ENCODE results near the gene LSM2.

Gene LSM2

DNA sequence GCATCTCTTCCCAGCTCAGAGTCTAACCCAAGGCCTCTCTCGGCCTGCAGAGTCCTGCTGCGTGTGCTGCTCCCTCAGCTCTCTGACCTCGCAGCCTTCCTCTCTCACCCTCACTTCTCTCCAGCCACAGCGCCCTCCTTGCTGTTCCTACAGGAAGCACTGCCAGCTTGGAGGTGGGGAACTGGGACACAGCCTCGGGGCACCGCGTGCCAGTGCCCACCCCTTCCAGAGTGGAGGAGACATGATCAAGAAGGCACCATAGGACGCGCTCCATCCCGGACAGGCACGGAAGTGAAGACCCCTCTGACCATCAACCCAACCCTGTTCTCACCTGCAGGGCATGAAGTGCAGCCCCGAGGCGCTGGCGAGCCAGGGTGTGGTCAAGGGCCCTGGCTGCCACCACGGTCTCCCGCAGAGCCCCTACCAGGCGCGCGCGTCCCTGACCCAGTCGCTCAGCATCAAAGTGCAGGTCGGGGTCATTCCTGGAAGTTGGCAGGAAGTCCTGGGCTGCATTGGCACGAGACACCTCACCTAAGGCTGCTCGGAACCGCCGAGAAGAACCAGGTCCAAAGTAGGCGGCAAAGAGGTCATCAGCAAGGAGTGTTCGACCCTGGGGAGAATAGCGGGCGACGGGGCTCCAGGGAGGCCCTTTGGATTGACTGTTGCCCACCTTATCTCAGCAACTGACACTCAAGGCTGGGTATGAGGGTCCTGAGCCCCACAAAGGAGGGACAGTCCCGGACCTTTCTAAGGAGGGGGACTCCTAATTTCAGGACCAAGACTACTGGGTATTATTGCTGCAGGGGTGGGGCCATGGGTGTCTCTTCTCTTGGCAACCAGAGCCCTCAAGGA lies 30.9 kb downstream of the LSM2 start:
- no peak for DNase-seq

DNA sequence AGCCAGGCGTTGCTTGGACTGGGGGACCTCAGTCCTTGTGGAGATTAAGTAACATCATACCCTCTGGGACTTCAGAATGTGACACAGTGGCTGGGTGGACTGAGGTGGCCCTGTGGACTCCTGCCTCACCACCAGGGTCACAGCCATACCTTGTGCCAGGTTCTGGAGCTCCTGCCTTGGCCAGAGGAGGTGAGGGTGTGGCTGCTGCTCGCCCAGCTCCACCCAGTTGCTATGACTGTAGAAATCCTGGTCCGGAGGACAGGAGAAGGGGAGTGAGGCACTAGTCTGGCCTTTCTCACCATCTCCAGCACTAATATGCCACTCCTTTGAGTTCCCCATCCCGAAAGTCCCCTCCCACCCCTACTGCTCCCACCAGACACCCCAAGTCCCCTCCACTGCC lies 31.6 kb downstream of the LSM2 start:
- no peak for DNase-seq

DNA sequence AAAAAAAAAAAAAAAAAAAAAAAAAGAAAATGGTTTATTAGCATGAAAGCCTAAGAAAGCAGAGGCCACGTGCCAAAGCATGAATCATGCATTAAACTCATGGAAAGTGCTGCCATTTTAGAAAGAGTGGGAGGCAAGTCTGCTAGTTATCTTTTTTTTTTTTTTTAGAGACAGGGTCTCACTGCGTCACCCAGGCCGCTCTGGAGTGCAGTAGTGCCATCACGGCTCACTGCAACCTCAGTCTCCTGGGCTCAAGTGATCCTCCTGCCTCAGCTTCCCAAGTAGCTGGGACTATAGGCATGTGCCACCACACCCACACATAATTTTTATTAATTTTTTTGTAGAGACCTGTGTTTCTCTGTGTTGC lies 34.8 kb downstream of the LSM2 start:
- DNase-seq, result no peak

DNA sequence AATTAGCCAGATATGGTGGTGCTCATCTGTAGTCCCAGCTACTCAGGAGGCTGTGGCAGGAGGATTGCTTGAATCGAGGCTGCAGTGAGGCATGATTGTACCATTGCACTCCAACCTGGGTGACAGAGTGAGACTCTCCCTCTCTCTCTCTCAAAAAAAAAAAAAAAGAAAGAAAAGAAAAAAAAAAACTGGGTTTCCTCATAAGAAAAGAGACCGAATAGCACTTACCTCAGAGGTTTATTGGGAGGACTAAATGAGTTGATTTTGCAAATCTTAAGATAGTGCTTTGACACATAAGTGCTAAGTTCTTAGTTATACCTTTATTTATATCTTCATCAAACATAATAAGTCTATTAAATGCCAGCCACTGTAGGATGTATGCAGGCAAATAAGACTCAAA lies 35.9 kb downstream of the LSM2 start:
- no peak for DNase-seq

DNA sequence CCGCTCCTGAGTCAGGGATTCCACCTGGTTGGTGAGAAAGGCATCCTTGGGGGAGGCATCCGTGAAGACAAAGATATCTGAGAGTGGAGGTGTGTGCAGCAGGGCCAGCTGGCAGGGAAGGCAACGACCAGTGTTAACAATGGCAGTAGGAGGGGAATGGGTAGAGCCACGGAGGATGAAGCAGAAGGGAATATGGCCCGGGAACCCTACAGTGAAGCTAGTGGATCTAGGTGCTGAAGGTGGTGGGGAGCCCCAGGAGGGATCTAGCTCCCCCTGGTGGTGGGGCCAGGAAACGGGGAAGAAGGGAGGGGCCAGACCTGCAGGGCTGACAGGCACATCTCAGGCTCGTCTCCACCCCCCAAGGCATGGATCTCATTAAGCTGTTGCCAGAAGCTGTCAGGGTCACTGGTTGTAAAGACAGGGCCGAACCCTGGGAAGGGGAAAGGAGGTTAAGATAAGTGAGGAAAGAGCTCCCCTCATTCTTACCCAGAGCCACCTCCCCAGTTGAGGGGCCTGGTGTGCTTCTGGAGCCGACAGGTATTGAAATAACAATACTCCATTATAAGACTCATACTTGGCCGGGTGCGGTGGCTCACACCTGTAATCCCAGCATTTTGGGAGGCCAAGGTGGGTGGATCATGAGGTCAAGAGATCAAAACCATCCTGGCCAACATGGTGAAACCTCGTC lies 36.9 kb downstream of the LSM2 start:
- peak; percentile 81 for DNase-seq

DNA sequence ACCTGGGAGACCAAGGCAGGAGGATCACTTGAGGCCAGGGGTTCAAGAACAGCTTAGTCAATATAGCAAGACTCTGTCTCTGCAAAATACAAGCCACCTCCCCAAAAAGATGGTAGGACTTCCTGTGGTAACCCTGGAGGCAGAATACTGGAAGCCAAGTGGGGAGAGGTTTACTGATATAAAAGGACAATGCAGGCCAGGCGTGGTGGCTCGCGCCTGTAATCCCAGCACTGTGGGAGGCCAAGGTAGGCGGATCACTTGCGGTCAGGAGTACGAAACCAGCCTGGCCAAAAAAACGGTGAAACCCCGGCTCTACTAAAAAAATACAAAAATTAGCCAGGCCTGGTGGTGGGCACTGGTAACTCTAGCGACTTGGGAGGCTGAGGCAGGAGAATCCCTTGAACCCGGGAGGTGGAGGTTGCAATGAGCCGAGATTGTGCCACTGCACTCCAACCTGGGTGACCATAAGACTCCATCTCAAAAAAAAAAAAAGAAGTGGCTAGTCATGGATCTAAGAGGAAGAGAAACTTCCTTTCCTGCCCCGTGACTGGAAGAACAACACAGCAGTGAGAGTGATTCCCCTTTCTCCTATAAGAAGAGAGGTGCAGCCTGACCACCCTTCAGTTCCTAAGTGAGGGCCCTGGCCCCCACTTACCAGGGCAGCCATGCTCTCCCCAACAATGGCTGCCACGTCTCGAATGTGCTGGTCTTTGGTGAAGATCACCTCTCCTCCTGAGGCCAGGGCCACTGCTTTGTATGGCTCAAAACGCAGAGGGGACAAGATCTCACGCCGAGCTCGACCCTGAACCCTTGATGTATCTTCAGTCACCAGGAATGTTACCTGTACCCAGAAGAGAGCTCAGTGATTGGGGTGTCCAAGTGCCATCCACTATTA lies 38.2 kb downstream of the LSM2 start:
- DNase-seq, result no peak

DNA sequence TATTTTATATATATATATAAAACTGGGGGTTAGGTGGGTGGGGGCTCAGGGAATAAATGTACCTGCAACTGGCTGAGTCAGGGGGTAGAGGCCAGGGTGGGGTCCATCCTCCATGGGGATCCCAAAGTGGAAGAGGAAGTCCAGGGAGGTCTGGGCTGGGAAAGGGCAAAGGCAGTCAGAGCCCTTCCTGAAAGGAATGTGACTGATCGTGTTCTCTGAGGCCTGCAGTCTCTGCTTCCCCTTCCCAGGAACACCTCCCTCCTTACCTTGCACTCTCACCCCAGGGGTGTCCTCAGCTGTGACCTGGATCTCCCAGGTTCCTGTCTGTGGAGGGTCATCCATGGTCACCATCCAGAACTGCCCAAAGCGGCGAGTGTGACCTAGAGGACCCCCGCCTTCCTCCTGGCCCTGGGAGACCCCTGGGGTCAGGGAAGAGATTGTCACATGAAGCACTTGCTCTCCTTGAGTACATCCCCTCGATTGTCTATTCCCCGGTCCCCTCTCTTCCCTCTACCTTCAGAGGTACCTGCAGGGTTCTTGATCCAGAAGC lies 39.6 kb downstream of the LSM2 start:
- no peak for DNase-seq

DNA sequence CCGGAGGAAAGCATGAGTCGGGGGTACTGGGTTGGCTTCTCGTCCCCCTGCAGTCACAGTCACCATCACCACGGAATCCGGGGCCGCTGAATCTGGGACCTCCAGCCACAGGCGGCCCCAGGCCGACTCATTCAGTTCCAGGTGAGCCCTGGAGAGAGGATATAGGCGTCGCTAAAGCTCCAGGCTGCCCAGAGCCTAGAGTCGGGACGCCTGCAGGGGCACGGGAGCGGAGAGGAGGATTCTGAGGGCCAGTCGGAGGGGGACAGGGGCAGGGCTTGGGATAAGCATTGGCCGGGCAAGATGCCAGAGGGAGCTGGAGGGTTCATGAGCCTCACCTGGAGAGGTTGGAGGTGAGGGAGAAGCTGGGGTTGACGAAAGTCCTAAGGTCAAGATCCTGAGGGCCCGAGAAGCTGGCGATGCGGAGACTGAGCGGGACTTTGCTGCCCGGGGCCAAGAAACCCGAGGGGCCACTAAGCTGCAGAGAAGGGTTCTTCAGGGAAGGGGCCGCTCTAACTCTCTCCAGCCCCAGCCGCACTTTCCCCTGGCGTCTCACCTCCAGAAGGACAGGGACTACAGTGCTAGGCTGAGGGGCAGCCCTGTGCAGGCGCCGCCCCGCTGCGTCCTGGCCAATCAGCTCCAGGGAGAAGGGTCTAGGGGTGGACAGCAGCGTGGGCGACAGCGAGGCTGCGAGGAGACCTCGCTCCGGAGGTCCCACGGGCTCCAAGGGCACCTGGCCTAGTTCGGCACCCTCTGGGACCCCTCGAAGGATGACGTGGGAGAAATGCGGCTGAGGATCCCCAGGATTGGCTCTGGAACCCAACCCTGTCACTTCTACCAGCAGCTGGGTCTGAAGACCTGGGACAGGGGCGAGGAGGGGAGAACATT lies 40.6 kb downstream of the LSM2 start:
- DNase-seq, result no peak

DNA sequence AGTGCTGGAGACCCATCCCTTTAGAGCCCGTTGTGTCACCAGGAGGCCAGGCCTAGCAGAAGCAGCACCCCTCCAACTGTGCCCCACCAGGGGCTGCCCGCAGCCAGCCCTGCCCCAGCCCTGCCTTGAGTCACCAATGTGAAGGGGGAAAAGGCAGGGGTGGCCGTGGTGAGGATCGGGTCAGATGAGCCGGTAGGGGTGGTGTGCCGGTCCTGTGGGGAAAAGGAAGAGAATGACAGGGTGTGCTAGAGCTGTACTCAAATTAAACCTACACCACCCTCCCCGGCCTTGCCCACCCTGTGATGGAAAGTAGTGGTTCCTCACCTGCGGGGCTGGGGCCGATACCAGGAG lies 41.2 kb downstream of the LSM2 start:
- no peak for DNase-seq

DNA sequence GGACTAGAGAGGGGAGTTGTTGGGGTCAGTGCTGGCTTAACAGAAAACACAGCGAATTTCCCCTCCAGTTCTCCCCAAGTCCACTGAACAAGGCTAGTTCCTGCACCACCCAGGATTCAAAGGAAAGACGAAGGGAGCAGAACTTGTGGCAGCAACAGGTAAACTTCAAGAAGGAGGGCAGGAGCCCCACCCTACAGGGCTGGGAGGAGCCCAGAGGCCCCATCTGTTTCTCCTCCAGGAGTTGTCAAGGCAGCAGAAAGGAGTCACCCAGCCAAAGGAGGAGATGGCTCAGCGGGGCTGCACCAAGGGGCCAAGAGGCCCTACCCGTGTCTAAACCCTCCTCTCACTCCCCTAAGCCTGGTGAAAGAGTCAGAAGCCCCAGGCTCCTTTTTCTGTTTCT lies 42.6 kb downstream of the LSM2 start:
- no peak for DNase-seq

DNA sequence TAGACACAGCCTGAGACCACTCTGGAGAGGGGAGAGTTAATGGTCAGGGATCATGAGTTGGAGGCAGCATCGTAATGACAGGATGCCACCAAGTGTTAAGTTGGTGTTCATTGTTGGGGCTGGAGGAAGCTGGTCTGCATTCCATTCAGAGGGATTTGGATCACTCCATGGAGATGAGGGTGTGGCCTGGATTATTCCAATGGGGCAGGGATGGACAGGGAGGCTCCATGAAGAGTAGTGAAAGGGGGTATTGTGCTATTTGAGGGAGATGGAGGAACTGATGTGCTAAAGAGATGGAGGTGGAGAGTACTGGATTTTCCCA lies 43.2 kb downstream of the LSM2 start:
- no peak for DNase-seq

DNA sequence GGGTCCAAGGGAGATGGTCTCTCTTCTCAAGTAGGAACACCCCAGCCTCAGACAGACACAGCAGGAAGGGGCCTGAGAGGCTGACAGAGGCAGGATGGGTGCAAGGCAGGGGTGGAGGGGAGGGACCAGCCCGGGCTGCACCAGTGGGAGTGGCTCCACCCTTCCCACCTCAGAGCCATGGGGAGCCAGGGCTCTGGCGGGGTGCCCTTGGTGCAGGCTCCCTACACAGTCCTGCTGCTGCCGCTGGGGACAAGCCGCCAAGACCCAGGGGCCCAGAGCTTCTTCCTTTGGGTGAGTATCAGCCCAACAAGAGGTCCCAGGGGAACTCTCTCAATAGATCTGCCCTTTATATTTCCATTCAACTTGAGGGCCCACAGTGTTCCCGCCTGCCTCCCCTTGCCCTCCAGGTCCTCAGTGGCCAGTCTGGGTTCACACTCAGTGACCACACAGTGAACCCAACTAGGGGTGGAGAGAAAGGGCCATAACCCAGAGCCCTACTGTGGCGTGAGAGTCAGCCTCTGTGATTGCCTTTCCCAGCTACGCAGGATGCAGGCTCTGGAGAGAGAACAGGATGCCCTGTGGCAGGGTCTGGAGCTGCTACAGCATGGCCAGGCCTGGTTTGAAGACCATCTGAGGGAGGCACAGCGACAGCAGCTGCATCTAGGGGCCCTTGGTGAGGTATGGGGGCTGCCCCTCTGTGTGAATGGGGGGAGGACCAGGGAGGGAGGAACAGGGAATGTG lies 43.7 kb downstream of the LSM2 start:
- no peak for DNase-seq

DNA sequence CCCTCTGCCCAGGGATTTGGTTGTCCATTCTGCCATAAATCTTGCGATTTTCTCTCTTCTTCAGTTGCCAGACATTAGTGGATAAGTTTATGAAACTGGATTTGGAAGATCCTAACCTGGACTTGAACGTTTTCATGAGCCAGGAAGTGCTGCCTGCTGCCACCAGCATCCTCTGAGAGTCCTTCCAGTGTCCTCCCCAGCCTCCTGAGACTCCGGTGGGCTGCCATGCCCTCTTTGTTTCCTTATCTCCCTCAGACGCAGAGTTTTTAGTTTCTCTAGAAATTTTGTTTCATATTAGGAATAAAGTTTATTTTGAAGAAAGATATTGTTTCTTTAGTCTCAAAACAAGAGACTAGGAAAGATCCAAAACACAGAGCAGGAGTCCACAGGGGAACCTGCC lies 44.4 kb downstream of the LSM2 start, which contains the start of gene SAPCD1:
SAPCD1 (plus strand) TSS at position 301 of the 400 bp plus-strand sequence. CDS start 399 bp downstream, outside the sequence.
- DNase-seq, result no peak

DNA sequence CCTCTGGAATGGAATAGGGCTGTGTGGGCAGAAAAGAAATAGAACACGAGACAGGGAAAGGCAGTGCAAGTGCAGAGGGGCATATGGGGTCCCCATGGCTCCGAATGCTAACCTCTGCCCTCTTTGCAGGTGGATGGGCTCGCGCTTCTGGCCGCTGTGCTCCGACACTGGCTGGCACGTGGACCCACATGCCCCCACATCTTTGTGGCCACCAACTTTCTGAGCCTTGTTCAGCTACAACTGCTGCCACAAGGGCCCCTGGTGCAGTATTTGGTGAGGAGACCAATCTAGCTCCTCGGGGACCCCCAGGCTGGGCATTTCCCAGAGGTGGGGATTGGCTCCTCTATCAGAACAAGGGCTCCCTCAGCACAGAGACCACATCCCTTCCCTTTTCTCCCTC lies 45.4 kb downstream of the LSM2 start:
- DNase-seq, result no peak

DNA sequence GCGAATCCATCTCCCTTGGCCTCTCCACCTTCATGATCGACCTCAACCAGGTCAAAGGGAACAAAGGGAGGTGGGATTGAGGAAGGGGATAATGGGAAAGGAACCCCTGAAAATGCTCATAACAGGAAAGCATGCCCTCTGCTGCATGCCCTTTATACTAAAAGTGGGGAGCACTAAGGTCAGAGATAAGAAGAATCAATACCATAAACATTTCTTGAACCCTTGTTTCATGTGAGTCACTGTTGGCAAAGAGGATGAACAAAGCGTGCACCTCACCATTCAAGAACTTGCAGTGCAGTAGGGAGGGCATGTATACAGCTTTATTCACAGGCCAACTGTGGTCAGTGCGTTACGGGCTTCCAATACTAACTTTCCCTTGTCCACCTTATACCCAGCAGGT lies 46.0 kb downstream of the LSM2 start:
- DNase-seq, result no peak

DNA sequence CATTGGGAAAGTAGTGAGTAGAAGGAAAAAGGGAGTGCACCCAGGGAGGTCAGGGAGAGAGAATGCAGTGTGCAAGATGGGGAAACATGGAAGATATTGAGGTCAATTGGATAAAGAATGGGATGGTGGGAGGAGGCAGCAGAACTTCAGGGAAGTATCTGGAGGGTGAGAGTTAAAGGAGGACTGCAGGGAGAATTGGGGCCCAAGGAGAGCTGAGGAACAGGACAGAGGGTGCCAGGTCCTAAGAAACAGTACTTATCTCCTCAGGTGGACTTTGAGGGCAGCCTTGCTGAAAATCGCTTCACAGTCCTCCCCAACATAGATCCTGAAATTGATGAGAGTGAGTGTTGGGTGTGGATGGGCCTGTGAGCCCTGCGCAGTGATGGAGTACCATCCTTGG lies 48.5 kb downstream of the LSM2 start:
- DNase-seq, result no peak

DNA sequence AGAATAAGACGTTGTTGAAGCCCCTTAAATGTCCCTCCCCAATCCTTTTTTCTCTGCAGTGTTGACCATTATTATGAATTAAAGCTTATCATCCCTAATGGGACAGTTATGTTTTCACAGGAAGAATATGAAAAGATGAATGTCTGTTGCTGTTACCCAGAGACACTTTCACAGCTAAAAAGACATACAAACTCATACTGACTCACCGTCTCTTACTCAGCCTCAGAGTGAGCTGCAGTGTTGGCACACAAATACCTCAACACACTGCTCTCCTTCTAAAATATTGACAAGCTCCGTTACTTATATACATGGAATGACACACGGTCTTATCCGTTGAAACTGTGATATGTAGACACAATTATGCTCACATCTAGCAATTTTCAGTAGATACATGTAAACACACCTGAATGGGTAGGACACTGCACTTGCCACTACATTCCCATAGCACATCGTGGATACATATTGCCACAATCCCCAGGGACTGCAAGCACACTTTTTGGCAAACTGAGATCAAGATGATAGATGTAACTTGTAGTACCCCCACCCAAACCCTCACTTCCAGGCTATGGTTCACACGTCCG lies 53.9 kb downstream of the LSM2 start:
- no peak for DNase-seq

DNA sequence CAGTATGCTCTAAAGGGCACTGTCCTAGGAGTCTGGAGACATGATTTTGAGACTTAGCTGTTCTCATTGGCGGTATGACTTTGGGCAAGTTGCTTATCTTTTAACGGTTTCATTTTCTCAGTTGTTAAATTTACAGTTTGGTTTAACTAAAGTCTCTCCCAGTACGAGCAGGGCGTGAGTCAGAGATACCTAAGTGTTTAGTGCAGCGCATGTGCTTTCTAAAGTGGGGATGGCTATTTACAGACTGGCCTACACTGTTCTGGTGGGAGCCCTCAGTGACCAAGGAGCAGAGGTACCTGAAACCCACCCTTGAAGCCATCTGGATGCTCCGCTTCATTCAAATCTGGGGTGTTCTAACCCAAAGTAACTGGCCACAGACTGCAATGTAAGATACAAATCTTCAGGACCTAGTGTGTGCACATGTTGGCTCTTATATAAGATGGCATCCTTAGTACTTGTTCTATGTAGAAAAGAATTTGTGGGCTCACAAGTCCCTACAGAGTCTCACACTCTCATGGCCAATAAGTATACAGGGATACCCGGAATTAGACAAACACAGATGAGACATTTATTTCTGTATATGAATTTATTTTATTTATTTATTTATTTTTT lies 56.2 kb downstream of the LSM2 start:
- no peak for DNase-seq

DNA sequence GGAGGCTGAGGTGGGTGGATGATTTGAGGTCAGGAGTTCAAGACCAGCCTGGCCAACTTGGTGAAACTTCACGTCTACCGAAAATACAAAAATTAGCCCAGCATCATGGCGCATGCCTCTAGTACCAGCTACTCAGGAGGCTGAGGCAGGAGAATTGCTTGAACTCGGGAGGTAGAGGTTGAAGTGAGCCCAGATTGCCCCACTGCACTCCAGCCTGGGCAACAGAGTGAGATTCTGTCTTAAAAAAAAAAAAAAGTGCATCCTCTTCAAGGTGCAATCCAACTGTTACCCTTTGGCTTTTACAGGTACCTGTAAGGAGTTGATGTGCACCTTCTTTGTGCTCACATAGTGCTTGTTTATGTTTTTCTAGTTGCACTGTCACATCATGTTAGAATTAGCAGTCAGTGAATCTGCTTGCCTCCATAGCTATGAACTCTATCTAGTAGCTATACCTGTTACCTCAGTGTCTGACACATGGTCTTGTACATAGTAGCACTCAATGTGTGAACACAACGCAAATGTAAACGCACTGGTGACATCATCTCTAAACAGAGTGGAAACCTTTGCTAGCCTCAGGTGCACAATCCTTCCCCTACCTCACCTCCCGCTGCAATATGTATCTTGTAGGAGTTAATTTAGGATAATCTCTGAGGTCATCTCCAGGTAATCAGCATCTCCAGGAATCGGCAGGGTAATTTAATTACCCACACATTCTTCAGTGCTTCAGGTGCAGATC lies 57.3 kb downstream of the LSM2 start:
- no peak for DNase-seq

Data from CD4-positive, alpha-beta T cell treated with Interferon gamma for 1 hour (primary cell).